BLaER1 treated with 17β-estradiol and CSF1 and Interleukin-3, amounts not matched to agents 10 nM and 100 nM (cell line): ENCODE data around the gene RGMB.
A peak's percentile ranks its signal among the peaks of the same experiment; 100 is the strongest.
"Not testable (repeated sequence)": the region's sequence is repeated elsewhere in the genome, so short reads cannot be mapped to it uniquely, and the experiment has no call there.

Experiments used
- H3K27ac ChIP-seq, 11 experiments: shearing (Covaris generic); formaldehyde crosslinking; 2 replicates each; pipeline ENCODE4 v1.8.1; 2022
- H3K27me3 ChIP-seq, 11 experiments: shearing (Covaris generic); formaldehyde crosslinking; 2 replicates each; pipeline ENCODE4 v1.8.1; 2022
- H3K36me3 ChIP-seq, 11 experiments: shearing (Covaris generic); formaldehyde crosslinking; 2 replicates each; pipeline ENCODE4 v1.8.1; 2022
- H3K4me1 ChIP-seq, 10 experiments: shearing (Covaris generic); formaldehyde crosslinking; 2 replicates each; pipeline ENCODE4 v1.8.1; 2022
- H3K4me2 ChIP-seq, 11 experiments: shearing (Covaris generic); formaldehyde crosslinking; 2 replicates each; pipeline ENCODE4 v1.8.1; 2022
- H3K4me3 ChIP-seq, 10 experiments: shearing (Covaris generic); formaldehyde crosslinking; 2 replicates each; pipeline ENCODE4 v1.8.1; 2022
- H3K9ac ChIP-seq, 11 experiments: shearing (Covaris generic); formaldehyde crosslinking; 2 replicates each; pipeline ENCODE4 v1.8.1; 2022
- H3K9me3 ChIP-seq, 11 experiments: shearing (Covaris generic); formaldehyde crosslinking; replicated peaks in 1 of 11; 2 replicates each; pipeline ENCODE4 v1.8.1; 2022
- H4K20me1 ChIP-seq, 11 experiments: shearing (Covaris generic); formaldehyde crosslinking; 2 replicates each; pipeline ENCODE4 v1.8.1; 2022
- Cebpa-rat ChIP-seq, 11 experiments: shearing (Covaris generic); IDR thresholded peaks; 2 replicates each; pipeline ENCODE4 v1.8.1; 2022

The RGMB gene

DNA sequence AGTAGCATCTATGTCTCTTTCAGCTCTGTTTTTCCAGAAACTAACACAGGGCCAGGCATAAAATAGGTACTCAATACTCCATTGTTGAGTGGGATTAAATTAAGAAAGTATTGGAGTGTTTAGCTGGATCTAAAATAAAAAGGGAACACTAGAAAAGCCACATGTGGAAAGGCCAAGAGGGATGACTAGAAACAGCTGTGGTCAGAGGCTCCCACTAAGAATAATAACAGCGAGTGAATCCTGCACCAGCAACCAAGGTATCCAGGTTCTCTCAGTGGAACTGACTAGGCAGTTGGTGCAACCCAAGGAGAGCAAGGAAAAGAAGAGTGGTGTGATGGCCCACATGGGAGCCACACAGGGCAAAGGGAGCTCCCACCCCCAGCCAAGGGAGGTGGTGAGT lies 31.5 kb upstream of the RGMB start:
- no peak overlapping the region for H3K4me3 ChIP-seq
- H3K9me3 ChIP-seq = peaks cover 0 to 12% (median 8%) of the 10 kb centered on the region in 11 experiments; a peak in 8 of 22 replicates
- H3K4me2 ChIP-seq = peak overlapping the region in 10 of 11 experiments; percentile 32 to 85 (median 67); a peak in 18 of 22 replicates
- H3K27me3 ChIP-seq = no peaks in the 10 kb centered on the region
- no peak overlapping the region; a peak in 1 of 22 replicates for H3K9ac ChIP-seq
- H3K36me3 ChIP-seq = no peaks in the 10 kb centered on the region
- H3K27ac ChIP-seq = peak overlapping the region in 2 of 11 experiments; percentile 55 to 62; a peak in 3 of 22 replicates
- no peaks in the 10 kb centered on the region for H4K20me1 ChIP-seq
- peaks cover 7 to 17% (median 15%) of the 10 kb centered on the region in 10 experiments; a peak in 19 of 20 replicates for H3K4me1 ChIP-seq
- no peak for TF ChIP-seq Cebpa-rat (IDR thresholded peaks at IDR 0.05)

DNA sequence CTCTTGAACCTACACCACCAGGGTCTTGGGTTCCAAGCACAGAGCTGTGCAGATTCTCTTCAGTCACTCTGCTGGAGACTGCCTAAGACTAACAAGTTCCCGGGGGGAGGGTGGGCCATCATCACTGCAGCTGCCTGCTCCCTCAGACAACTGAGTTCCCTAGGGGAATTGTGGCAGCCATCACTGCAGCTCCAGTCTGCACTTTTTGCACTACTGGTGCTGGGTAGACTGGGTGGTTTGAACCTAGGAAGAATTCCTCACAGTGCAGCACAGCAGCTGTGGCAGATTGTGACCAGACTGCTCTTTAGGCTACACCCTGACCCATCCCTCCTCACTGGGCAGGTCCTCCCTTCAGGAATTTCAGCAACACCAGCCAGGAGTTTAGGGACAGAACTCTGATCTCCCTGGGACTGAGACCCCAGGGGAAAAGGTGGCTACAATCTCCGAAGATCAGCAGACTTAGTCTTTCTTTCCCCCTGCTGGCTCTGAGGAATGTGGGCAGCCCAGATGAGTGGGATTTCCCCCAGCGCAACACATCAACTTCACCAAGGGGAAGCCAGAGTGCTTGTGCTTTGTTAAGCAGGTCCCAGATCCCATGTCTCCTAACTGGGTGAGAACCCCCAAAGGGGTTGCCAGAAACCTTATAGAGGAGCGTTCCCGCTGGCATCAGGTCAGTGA lies 30.9 kb upstream of the RGMB start:
- Histone ChIP-seq H3K36me3 (no peaks in the 10 kb centered on the region), H3K4me1 (peaks cover 7 to 17% (median 15%) of the 10 kb centered on the region in 10 experiments; a peak in 19 of 20 replicates), H3K27me3 (no peaks in the 10 kb centered on the region), H3K9ac (peak overlapping the region in 6 of 11 experiments; percentile 17 to 68 (median 46); a peak in 8 of 22 replicates), H3K9me3 (peaks cover 0 to 14% (median 9%) of the 10 kb centered on the region in 11 experiments; a peak in 6 of 22 replicates), H3K4me2 (peak overlapping the region; percentile 17 to 85 (median 61); a peak in 20 of 22 replicates), H4K20me1 (no peaks in the 10 kb centered on the region), H3K27ac (peak overlapping the region in 5 of 11 experiments; percentile 24 to 62 (median 54); a peak in 7 of 22 replicates), H3K4me3 (peak overlapping the region in 1 of 10 experiments; percentile 43; a peak in 2 of 20 replicates)
- no peak for TF ChIP-seq Cebpa-rat (IDR thresholded peaks at IDR 0.05)

DNA sequence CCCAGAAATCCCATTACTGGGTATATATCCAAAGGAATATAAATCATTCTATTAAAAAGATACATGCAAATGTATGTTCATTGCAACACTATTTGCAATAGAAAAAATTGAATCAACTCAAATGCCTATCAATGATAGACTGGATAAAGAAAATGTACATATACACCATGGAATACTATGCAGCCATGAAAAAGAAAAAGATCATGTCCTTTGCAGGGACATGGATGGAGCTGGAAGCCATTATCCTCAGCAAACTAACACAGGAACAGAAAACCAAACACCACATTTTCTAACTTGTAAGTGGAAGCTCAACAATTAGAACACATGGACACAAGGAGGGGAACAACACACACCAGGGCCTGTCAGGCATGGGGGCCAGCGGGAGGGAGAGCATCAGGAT lies 25.2 kb upstream of the RGMB start:
- H3K27ac ChIP-seq, H4K20me1 ChIP-seq, H3K4me2 ChIP-seq, H3K36me3 ChIP-seq, H3K9ac ChIP-seq, H3K27me3 ChIP-seq, H3K4me1 ChIP-seq, H3K4me3 ChIP-seq: not testable (repeated sequence)
- peaks cover 0 to 19% (median 10%) of the 10 kb centered on the region in 11 experiments; a peak in 5 of 22 replicates for H3K9me3 ChIP-seq

DNA sequence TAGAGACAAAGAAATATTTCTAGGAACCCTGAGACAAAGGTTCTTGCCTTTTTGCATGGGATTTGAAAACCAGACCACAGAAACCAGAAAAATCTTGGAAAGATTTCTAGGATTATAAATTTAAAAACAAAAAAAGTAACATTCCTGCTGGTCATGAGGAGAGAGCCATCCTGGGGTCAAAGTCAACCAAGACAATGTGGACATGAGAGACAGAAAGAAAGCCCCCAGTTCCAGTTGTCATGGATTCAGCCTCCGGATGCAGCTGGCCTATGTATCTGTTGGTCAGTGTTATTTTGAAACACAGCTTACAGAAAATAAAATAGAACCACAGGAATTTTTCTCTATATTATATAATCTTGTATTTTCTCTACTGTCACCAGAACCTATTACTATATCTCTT lies 24.4 kb upstream of the RGMB start:
- Histone ChIP-seq H3K9me3 (peaks cover 0 to 19% (median 10%) of the 10 kb centered on the region in 11 experiments; a peak in 5 of 22 replicates), H3K27ac (no peak overlapping the region), H3K36me3 (no peaks in the 10 kb centered on the region), H3K4me2 (no peak overlapping the region), H3K9ac (no peak overlapping the region), H3K4me3 (no peak overlapping the region), H3K27me3 (no peaks in the 10 kb centered on the region), H4K20me1 (no peaks in the 10 kb centered on the region), H3K4me1 (no peaks in the 10 kb centered on the region)
- TF ChIP-seq Cebpa-rat (IDR thresholded peaks at IDR 0.05) = no peak

DNA sequence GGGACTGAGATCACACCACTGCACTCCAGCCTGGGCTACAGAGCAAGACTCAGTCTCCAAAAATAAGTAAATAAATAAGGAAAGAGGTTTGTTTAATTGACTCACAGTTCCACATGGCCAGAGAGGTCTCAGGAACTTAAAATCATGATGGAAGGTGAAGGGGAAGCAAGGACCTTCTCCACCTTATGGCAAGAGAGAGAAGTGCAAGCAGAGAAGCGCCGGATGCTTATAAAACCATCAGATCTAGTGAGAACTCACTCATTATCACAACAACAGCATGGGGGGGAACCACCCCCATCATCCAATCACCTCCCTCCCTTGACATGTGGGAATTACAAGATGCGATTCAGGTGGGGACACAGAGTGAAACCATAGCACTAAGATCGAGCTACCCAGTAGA lies 22.8 kb upstream of the RGMB start:
- H3K4me2 ChIP-seq = no peak overlapping the region
- no peak overlapping the region for H3K4me3 ChIP-seq
- no peaks in the 10 kb centered on the region for H3K36me3 ChIP-seq
- no peaks in the 10 kb centered on the region for H4K20me1 ChIP-seq
- H3K9ac ChIP-seq = no peak overlapping the region
- no peaks in the 10 kb centered on the region for H3K27me3 ChIP-seq
- H3K9me3 ChIP-seq = peaks cover 0 to 19% (median 10%) of the 10 kb centered on the region in 11 experiments; a peak in 5 of 22 replicates
- H3K4me1 ChIP-seq = no peaks in the 10 kb centered on the region
- H3K27ac ChIP-seq = no peak overlapping the region
- TF ChIP-seq Cebpa-rat (IDR thresholded peaks at IDR 0.05) = no peak

DNA sequence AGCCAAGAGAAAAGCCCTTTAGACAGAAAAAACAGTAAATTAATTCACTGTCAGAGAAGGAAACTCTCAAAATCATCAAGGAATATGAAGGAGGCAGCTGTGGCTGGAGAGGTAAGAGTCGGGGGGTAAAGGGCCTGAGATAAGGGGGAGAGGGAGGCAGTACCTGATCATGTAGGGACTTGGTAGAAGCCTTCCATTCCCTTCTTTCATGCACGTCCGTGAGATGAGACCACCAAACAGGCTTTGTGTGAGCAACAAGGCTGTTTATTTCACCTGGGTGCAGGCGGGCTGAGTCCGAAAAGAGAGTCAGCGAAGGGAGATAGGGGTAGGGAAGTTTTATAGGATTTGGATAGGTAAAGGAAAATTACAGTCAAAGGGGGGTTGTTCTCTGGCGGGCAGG lies 21.1 kb upstream of the RGMB start:
- H3K4me1 ChIP-seq, H3K27me3 ChIP-seq, H3K36me3 ChIP-seq, H3K4me2 ChIP-seq, H3K4me3 ChIP-seq, H3K27ac ChIP-seq, H3K9ac ChIP-seq, H4K20me1 ChIP-seq: not testable (repeated sequence)
- H3K9me3 ChIP-seq = peaks cover 3 to 11% (median 7%) of the 10 kb centered on the region in 11 experiments; a peak in 12 of 22 replicates

DNA sequence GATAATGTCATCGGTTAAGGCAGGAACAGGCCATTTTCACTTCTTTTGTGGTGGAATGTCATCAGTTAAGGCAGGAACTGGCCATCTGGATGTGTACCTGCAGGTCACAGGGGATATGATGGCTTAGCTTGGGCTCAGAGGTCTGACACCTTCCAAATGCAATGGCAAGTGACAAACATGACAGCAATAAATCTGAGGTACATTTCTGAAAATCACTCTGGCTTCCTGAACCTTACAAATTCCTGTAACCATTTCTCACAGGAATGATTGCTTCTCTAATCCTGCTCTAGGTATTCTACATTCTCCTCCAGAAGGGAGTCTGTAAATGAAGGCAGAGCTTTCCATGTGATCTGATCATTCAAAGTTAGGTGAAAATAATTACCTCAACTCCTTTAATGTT lies 20.7 kb upstream of the RGMB start:
- not testable (repeated sequence) for H3K4me3 ChIP-seq, H3K9me3 ChIP-seq, H3K27ac ChIP-seq, H3K4me2 ChIP-seq, H3K9ac ChIP-seq, H4K20me1 ChIP-seq, H3K27me3 ChIP-seq, H3K4me1 ChIP-seq, H3K36me3 ChIP-seq

DNA sequence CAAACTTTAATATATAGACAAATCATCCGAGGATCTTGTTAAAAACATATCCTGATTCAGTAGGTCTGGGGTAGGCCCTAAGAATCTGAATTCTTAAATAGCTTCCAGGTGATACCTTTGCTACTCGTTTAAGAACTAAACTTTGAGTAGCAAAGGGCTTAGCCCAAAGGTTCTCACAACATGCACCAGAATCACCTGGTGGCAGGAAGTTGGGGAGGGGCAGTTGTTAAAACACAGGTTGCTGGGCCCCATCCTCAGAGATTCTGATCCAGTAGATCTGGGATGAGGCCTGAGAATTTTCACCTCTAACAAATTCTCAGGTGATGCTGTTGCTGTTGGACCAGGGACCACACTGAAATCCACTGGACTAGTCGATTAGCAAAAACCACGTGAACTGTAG lies 20.0 kb upstream of the RGMB start:
- H3K27ac ChIP-seq = no peak overlapping the region
- no peaks in the 10 kb centered on the region for H3K4me1 ChIP-seq
- H3K27me3 ChIP-seq = no peaks in the 10 kb centered on the region
- no peaks in the 10 kb centered on the region for H4K20me1 ChIP-seq
- H3K4me3 ChIP-seq = no peak overlapping the region
- H3K4me2 ChIP-seq = no peak overlapping the region
- peaks cover 0 to 8% (median 4%) of the 10 kb centered on the region in 11 experiments; a peak in 10 of 22 replicates for H3K9me3 ChIP-seq
- no peak for TF ChIP-seq Cebpa-rat (IDR thresholded peaks at IDR 0.05)
- no peaks in the 10 kb centered on the region for H3K36me3 ChIP-seq
- no peak overlapping the region for H3K9ac ChIP-seq

DNA sequence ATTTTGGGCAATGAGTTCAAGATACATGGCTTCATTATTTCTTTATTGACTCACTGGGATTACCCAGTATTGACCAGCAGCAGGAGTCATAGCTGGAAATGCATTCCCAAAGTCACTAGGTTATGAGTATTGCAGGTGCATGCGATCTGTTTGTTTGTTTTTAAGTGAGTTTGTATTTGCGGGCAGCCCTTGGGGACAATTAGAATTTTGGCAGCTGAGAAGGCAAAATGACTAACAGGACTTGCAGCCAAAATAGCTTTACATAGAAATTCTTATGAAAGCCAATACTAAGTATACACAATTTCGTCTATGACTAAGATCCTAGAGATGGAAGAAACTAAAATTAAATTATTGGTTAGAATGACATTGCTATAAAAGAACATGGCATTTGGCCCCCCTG lies 18.1 kb upstream of the RGMB start:
- no peak for TF ChIP-seq Cebpa-rat (IDR thresholded peaks at IDR 0.05)
- Histone ChIP-seq H3K4me1 (no peaks in the 10 kb centered on the region), H3K9me3 (peaks cover 0 to 8% (median 4%) of the 10 kb centered on the region in 11 experiments; a peak in 10 of 22 replicates), H3K27me3 (no peaks in the 10 kb centered on the region), H3K36me3 (no peaks in the 10 kb centered on the region), H3K9ac (no peak overlapping the region), H4K20me1 (no peaks in the 10 kb centered on the region), H3K4me3 (no peak overlapping the region), H3K4me2 (no peak overlapping the region), H3K27ac (no peak overlapping the region)

DNA sequence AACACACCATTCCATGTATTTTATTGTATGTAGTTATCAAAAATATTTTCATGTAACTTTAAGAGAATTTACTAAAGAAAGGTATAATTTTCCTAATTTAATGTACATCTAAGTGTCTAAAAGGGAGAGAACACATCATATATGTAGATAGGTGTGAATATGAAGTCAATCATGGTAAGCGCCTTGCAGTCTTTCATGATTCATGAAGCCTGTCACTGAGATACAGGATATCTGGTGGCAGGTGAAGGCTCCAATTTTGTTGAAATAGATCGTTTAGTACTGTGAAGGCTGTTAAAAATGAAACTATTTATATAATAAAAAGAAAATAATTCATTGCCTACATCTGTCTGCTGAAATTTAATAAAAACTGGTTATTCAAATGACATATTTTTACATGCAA lies 15.5 kb upstream of the RGMB start:
- Histone ChIP-seq H3K9me3 (peaks cover 0 to 8% (median 4%) of the 10 kb centered on the region in 11 experiments; a peak in 11 of 22 replicates), H3K4me2 (no peak overlapping the region), H3K9ac (no peak overlapping the region), H3K4me1 (no peaks in the 10 kb centered on the region), H3K4me3 (no peak overlapping the region), H4K20me1 (no peaks in the 10 kb centered on the region), H3K27me3 (no peaks in the 10 kb centered on the region), H3K36me3 (no peaks in the 10 kb centered on the region), H3K27ac (no peak overlapping the region)
- no peak for TF ChIP-seq Cebpa-rat (IDR thresholded peaks at IDR 0.05)
